RWPE2 (cell line): ENCODE results near the gene RPUSD3.
A peak's percentile ranks its signal among the peaks of the same experiment; 100 is the strongest.

ENCODE experiments used
- ATAC-seq: fragments of 200-7000 bp; cut with Tn5 transposase; 3 replicates; pipeline ENCODE4 v1.9.1; 2021; ENCODE audit warnings: low read depth
- DNase-seq: peaks from one replicate; pipeline ENCODE4 v3.0.0-alpha.2; 2020; ENCODE audit warnings: low spot score
- H3K27ac ChIP-seq: fragments of 450-650 bp; 2 replicates; pipeline ENCODE4 v1.5.1; 2017; ENCODE audit warnings: mild to moderate bottlenecking; ENCODE audit not compliant: poor library complexity, severe bottlenecking
- H3K27me3 ChIP-seq: fragments of 250-450 bp; sonication (Bioruptor Pico); 2 replicates; pipeline ENCODE4 v1.5.1; 2021; ENCODE audit warnings: mild to moderate bottlenecking, moderate library complexity; ENCODE audit not compliant: insufficient read depth, poor library complexity, severe bottlenecking
- H3K36me3 ChIP-seq: fragments of 250-450 bp; sonication (Bioruptor Pico); 2 replicates; pipeline ENCODE4 v1.5.1; 2020; ENCODE audit warnings: low read depth, mild to moderate bottlenecking, moderate library complexity
- H3K4me1 ChIP-seq: fragments of 250-450 bp; sonication (Bioruptor Pico); 2 replicates; pipeline ENCODE4 v1.5.1; 2021; ENCODE audit warnings: mild to moderate bottlenecking, moderate library complexity; ENCODE audit not compliant: insufficient read depth, poor library complexity, severe bottlenecking
- H3K4me3 ChIP-seq: fragments of 250-450 bp; sonication (Bioruptor Pico); 2 replicates; pipeline ENCODE4 v1.5.1; 2021; ENCODE audit warnings: mild to moderate bottlenecking, moderate library complexity; ENCODE audit not compliant: severe bottlenecking
- H3K9me3 ChIP-seq: fragments of 250-450 bp; sonication (Bioruptor Pico); 2 replicates; pipeline ENCODE4 v1.5.1; 2021; ENCODE audit warnings: mild to moderate bottlenecking, moderate library complexity; ENCODE audit not compliant: severe bottlenecking
- CTCF ChIP-seq: fragments of 450-650 bp; IDR thresholded peaks from one replicate; pipeline ENCODE4 v1.5.1; 2017; ENCODE audit warnings: mild to moderate bottlenecking, moderate library complexity; ENCODE audit not compliant: poor library complexity, severe bottlenecking

The RPUSD3 gene

GRCh38 chr3:9800529-9800928, 43.3 kb downstream of the RPUSD3 start:
- Histone ChIP-seq H3K27me3 (no peaks in the 10 kb centered on the region), H3K36me3 (peaks cover 85% of the 10 kb centered on the region), H3K4me1 (no peaks in the 10 kb centered on the region), H3K9me3 (no peaks in the 10 kb centered on the region), H3K27ac (no peak overlapping the region), H3K4me3 (no peak overlapping the region)
- DNase-seq (no peak), ATAC-seq (no peak; the same call in 2 of the 3 replicates)
- peak; percentile 15 for TF ChIP-seq CTCF

GRCh38 chr3:9797196-9797945, 46.4 kb downstream of the RPUSD3 start:
- no peaks in the 10 kb centered on the region for H3K9me3 ChIP-seq
- no peak for ATAC-seq
- no peak for DNase-seq
- no peak overlapping the region for H3K4me3 ChIP-seq
- TF ChIP-seq CTCF, result no peak
- H3K27me3 ChIP-seq, result no peaks in the 10 kb centered on the region
- no peaks in the 10 kb centered on the region for H3K4me1 ChIP-seq
- H3K36me3 ChIP-seq, result peaks cover 70% of the 10 kb centered on the region
- no peak overlapping the region for H3K27ac ChIP-seq

- no peaks in the 10 kb centered on the region for H3K27me3 ChIP-seq
These were observed 48.6 kb downstream of the RPUSD3 start for GRCh38 chr3:9795207-9795606.

GRCh38 chr3:9794400-9794799, 49.4 kb downstream of the RPUSD3 start:
- TF ChIP-seq CTCF, result no peak
- H3K36me3 ChIP-seq, result peaks cover 57% of the 10 kb centered on the region
- no peak overlapping the region for H3K27ac ChIP-seq
- peaks cover 2% of the 10 kb centered on the region for H3K4me1 ChIP-seq
- no peaks in the 10 kb centered on the region for H3K9me3 ChIP-seq
- no peaks in the 10 kb centered on the region for H3K27me3 ChIP-seq
- no peak overlapping the region for H3K4me3 ChIP-seq
- ATAC-seq (no peak), DNase-seq (no peak)

More at GRCh38 chr3:9795207-9795606, 48.6 kb downstream of the RPUSD3 start:
- Histone ChIP-seq H3K4me1 (peaks cover 2% of the 10 kb centered on the region), H3K27ac (no peak overlapping the region), H3K36me3 (peaks cover 64% of the 10 kb centered on the region), H3K4me3 (no peak overlapping the region), H3K9me3 (no peaks in the 10 kb centered on the region)
- no peak for ATAC-seq
- DNase-seq, result no peak
- no peak for TF ChIP-seq CTCF

- peak overlapping the region; percentile 72 for H3K4me3 ChIP-seq
- DNase-seq (no peak), ATAC-seq (peak; percentile 34)
- H3K9me3 ChIP-seq, result no peaks in the 10 kb centered on the region
- peaks cover 46% of the 10 kb centered on the region for H3K36me3 ChIP-seq
- no peak for TF ChIP-seq CTCF
- H3K27me3 ChIP-seq, result no peaks in the 10 kb centered on the region
- peak overlapping the region; percentile 70 for H3K27ac ChIP-seq
- peaks cover 2% of the 10 kb centered on the region for H3K4me1 ChIP-seq
These were observed 50.5 kb downstream of the RPUSD3 start for GRCh38 chr3:9793161-9793781.
